ENCODE results near the gene ZNF232. TPM values are rescaled to one million over a fixed set of nuclear protein-coding genes. Genes with fewer than 3 reads are reported as not detected.
"Not testable (repeated sequence)": the region's sequence is repeated elsewhere in the genome, so short reads cannot be mapped to it uniquely, and the experiment has no call there.

The ZNF232 gene
- total RNA-seq = 10 to 100 TPM in 1 of 4 donors, 1 to 10 TPM in 3; 5.3 to 10.9 (median 7.0) TPM

DNA sequence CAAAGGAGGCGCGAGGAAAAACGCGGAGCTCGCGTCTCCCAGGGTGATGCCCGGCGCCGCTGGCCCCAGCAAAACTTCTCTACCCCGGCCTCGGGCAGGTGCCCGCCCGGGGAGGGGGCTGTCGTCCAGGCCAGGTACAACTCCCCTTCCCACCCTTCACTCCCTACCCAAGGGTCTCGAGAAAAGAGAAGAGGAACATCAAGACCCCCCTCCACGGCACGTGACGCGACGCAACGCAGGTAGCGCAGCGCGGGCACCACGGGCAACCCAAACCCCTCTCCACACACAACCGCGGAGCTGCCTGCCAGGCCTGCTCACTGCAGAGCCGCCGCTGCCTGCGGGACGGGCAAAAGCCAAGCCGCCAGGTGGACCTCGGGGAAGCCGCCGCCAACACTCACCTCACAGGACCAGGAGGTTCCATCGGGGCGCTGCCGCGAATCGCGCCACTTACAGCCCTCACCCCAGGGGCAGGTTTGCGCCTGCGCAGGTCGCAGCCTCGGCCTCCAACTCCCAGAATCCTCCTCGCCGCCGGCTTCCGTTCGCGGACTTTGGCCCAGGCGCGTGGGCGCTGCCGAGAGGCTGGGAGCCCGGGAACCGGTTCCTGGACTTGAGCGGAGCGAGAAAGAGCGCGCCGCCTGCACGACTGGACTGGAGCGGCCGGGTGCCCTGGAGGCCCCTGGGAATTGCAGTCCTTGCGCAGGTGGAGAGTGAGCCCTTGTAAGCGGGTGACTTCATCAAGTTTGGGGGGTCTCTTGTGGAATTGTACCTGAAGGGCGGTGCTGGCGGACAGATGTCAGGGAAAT lies at the start of gene ZNF232:
Gene ZNF232, minus strand, starts transcription at position 477 of the 803 bp plus-strand sequence. Its CDS starts 56 bp downstream, at position 421.
- peaks cover 0 to 9% of the 10 kb centered on the region in 2 donors for H3K27me3 ChIP-seq
- peaks cover 0 to 6% (median 0%) of the 10 kb centered on the region in 4 donors for H3K9me3 ChIP-seq
- peak; percentile 85 to 98 (median 97) for DNase-seq
- peaks cover 0 to 28% (median 0%) of the 10 kb centered on the region in 3 donors for H3K36me3 ChIP-seq
- TF ChIP-seq CTCF (IDR thresholded peaks at IDR 0.05) (peak in 1 of 6 experiments; percentile 26), POLR2A (IDR thresholded peaks at IDR 0.05) (peak; percentile 32 to 48)
- H3K27ac ChIP-seq = peak within 1 kb of the TSS; percentile 56 to 87 (median 78)
- H3K4me3 ChIP-seq = peak within 1 kb of the TSS; percentile 54 to 98 (median 92)
- peaks cover 0 to 14% (median 3%) of the 10 kb centered on the region in 4 donors for H3K4me1 ChIP-seq

GRCh38 chr17:5160702-5161101 lies 49.0 kb upstream of the ZNF232 start:
- H3K9me3 ChIP-seq, H3K4me3 ChIP-seq, H3K27ac ChIP-seq, H3K36me3 ChIP-seq, H3K27me3 ChIP-seq, H3K4me1 ChIP-seq, DNase-seq: not testable (repeated sequence)

- H3K27ac ChIP-seq, H3K4me1 ChIP-seq, H3K36me3 ChIP-seq, H3K27me3 ChIP-seq, DNase-seq, H3K4me3 ChIP-seq, H3K9me3 ChIP-seq: not testable (repeated sequence)
These were observed 34.4 kb upstream of the ZNF232 start for GRCh38 chr17:5146122-5146521.

- H3K4me3 ChIP-seq, H3K27me3 ChIP-seq, H3K9me3 ChIP-seq, H3K36me3 ChIP-seq, H3K4me1 ChIP-seq, H3K27ac ChIP-seq, DNase-seq: not testable (repeated sequence)
These were observed 31.2 kb upstream of the ZNF232 start for GRCh38 chr17:5142877-5143276.

GRCh38 chr17:5139458-5139732 lies 27.7 kb upstream of the ZNF232 start:
- Histone ChIP-seq H3K4me3 (no peak overlapping the region), H3K9me3 (no peaks in the 10 kb centered on the region), H3K4me1 (no peaks in the 10 kb centered on the region), H3K36me3 (no peaks in the 10 kb centered on the region), H3K27me3 (no peaks in the 10 kb centered on the region), H3K27ac (no peak overlapping the region)
- no peak for DNase-seq
- TF ChIP-seq CTCF (IDR thresholded peaks at IDR 0.05) = no peak
- TF ChIP-seq POLR2A (IDR thresholded peaks at IDR 0.05) = no peak

- no peaks in the 10 kb centered on the region for H3K4me1 ChIP-seq
- no peaks in the 10 kb centered on the region for H3K27me3 ChIP-seq
- DNase-seq = no peak
- TF ChIP-seq CTCF (IDR thresholded peaks at IDR 0.05) (no peak), POLR2A (IDR thresholded peaks at IDR 0.05) (no peak)
- no peak overlapping the region for H3K27ac ChIP-seq
- H3K36me3 ChIP-seq = no peaks in the 10 kb centered on the region
- H3K9me3 ChIP-seq = no peaks in the 10 kb centered on the region
- H3K4me3 ChIP-seq = no peak overlapping the region
These were observed 27.2 kb upstream of the ZNF232 start for GRCh38 chr17:5138616-5139457.

GRCh38 chr17:5138198-5138544 lies 26.5 kb upstream of the ZNF232 start:
- H3K36me3 ChIP-seq, H3K4me1 ChIP-seq, H3K9me3 ChIP-seq, DNase-seq, H3K27ac ChIP-seq, H3K27me3 ChIP-seq, H3K4me3 ChIP-seq: not testable (repeated sequence)

DNA sequence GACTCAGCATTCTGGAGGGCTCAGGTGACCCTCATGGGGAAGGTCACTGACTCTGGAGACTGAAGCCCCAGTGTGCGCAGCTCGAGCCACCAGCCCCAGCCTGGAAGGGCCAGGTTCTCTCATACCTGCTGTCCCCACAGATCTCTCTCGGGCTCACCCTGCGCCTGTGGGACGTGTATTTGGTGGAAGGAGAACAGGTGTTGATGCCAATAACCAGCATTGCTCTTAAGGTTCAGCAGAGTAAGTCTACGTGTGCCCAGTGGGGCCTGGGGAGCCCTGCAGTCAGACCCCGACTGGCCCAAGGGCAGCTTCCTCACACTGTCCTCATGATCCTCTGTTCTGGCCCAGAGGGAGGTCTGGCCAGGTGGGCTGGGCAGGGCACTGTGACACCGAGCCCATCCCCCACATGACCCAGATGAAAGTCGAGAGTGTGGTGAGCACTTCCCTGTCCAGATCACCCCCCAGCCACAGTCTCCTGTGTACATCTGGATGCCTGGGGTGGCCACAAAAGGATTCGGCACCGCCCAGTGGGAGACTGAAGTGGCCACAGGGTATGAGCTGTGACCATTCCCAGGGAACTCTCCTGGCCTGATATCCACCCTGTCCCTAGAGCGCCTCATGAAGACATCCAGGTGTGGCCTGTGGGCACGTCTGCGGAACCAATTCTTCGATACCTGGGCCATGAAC lies 26.0 kb upstream of the ZNF232 start:
- DNase-seq, H3K4me1 ChIP-seq, H3K9me3 ChIP-seq, H3K36me3 ChIP-seq, H3K27me3 ChIP-seq, H3K4me3 ChIP-seq, H3K27ac ChIP-seq: not testable (repeated sequence)

GRCh38 chr17:5136580-5137412 lies 25.1 kb upstream of the ZNF232 start:
- DNase-seq = peak in 1 of 3 donors; percentile 23
- H3K27me3 ChIP-seq, H3K9me3 ChIP-seq, H3K36me3 ChIP-seq, H3K4me3 ChIP-seq, H3K4me1 ChIP-seq, H3K27ac ChIP-seq: not testable (repeated sequence)
